Measurements from ENCODE around the gene TEX26.

The TEX26 gene

GRCh38 chr13:31012655-31013024 is 80.2 kb downstream of the TEX26 start:
- H3K36me3 ChIP-seq (ENCODE audit: control insufficient read depth, insufficient read depth, low read length), result no peaks in the 10 kb centered on the region
- no peak overlapping the region for H3K27ac ChIP-seq (ENCODE audit: low read depth, low read length)
- H3K4me1 ChIP-seq (ENCODE audit: control insufficient read depth, insufficient read depth, low read length), result peaks cover 26% of the 10 kb centered on the region
- no peak overlapping the region for H3K9ac ChIP-seq (ENCODE audit: low read depth, low read length)
- no peaks in the 10 kb centered on the region for H3K9me3 ChIP-seq (ENCODE audit: control insufficient read depth, insufficient read depth, low read length)
- no peak overlapping the region for H3K4me3 ChIP-seq (ENCODE audit: low read depth, low read length)
- H3K27me3 ChIP-seq (ENCODE audit: control insufficient read depth, insufficient read depth, low read length), result no peaks in the 10 kb centered on the region

GRCh38 chr13:31014456-31014855 is 82.0 kb downstream of the TEX26 start:
- no peaks in the 10 kb centered on the region for H3K9me3 ChIP-seq (ENCODE audit: control insufficient read depth, insufficient read depth, low read length)
- no peak overlapping the region for H3K9ac ChIP-seq (ENCODE audit: low read depth, low read length)
- no peaks in the 10 kb centered on the region for H3K27me3 ChIP-seq (ENCODE audit: control insufficient read depth, insufficient read depth, low read length)
- no peak overlapping the region for H3K27ac ChIP-seq (ENCODE audit: low read depth, low read length)
- no peaks in the 10 kb centered on the region for H3K36me3 ChIP-seq (ENCODE audit: control insufficient read depth, insufficient read depth, low read length)
- H3K4me1 ChIP-seq (ENCODE audit: control insufficient read depth, insufficient read depth, low read length), result peaks cover 26% of the 10 kb centered on the region
- no peak overlapping the region for H3K4me3 ChIP-seq (ENCODE audit: low read depth, low read length)

- Histone ChIP-seq H3K27ac (ENCODE audit: low read depth, low read length) (no peak overlapping the region), H3K4me3 (ENCODE audit: low read depth, low read length) (no peak overlapping the region), H3K4me1 (ENCODE audit: control insufficient read depth, insufficient read depth, low read length) (peaks cover 26% of the 10 kb centered on the region), H3K36me3 (ENCODE audit: control insufficient read depth, insufficient read depth, low read length) (no peaks in the 10 kb centered on the region), H3K9me3 (ENCODE audit: control insufficient read depth, insufficient read depth, low read length) (no peaks in the 10 kb centered on the region), H3K9ac (ENCODE audit: low read depth, low read length) (no peak overlapping the region), H3K27me3 (ENCODE audit: control insufficient read depth, insufficient read depth, low read length) (no peaks in the 10 kb centered on the region)
Observed at GRCh38 chr13:31015199-31015598, 82.7 kb downstream of the TEX26 start.

DNA sequence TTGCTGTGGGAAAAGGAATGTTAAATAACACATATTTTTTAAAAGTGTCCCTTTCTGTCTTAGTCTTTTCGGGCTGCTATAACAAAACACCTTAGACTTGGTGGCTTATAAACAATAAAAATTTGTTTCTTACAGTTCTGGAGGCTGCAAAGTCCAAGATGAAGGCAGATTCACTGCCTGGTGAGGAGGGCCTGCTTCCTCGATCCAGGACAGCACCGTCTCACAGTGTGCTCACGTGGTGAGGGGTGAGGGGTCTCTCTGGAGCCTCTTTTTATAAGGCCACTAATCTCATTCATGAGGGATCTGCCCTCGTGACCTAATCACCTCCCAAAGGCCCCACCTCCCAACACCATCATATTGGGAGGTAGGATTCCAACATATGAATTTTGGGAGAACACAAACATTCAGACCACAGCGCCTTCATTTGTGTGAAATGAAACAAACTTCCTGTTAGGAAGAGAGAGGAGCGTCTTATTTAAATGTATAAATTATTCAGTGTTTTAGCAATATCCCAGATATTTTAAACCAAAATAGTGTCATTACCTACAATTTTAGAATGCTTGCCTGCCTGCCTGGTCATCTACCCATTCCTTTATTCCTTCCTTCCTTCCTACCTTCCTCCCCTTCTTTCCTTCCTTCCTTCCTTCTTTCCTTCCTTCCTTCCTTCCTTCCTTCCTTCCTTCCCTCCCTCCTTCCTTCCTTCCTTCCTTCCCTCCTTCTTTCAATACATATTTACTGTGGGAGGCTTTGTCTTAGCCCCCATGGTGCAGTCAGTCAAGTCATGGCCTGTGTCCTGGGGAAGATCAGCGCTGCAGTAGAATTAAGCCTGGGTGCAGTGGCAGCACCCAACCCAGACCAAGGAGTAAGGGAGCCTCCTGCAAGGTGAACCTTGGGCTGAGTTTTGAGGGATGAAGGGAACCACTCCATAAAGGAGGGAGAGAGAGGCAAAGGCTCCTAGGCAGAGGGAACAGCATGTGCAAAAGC is 84.2 kb downstream of the TEX26 start:
- Histone ChIP-seq H3K9me3 (ENCODE audit: control insufficient read depth, insufficient read depth, low read length) (no peaks in the 10 kb centered on the region), H3K27ac (ENCODE audit: low read depth, low read length) (no peak overlapping the region), H3K36me3 (ENCODE audit: control insufficient read depth, insufficient read depth, low read length) (no peaks in the 10 kb centered on the region), H3K4me3 (ENCODE audit: low read depth, low read length) (no peak overlapping the region), H3K9ac (ENCODE audit: low read depth, low read length) (no peak overlapping the region), H3K27me3 (ENCODE audit: control insufficient read depth, insufficient read depth, low read length) (no peaks in the 10 kb centered on the region), H3K4me1 (ENCODE audit: control insufficient read depth, insufficient read depth, low read length) (peaks cover 13% of the 10 kb centered on the region)

GRCh38 chr13:31018511-31018910 is 86.1 kb downstream of the TEX26 start:
- Histone ChIP-seq H3K4me3 (ENCODE audit: low read depth, low read length) (no peak overlapping the region), H3K27me3 (ENCODE audit: control insufficient read depth, insufficient read depth, low read length) (no peaks in the 10 kb centered on the region), H3K9ac (ENCODE audit: low read depth, low read length) (no peak overlapping the region), H3K27ac (ENCODE audit: low read depth, low read length) (no peak overlapping the region), H3K9me3 (ENCODE audit: control insufficient read depth, insufficient read depth, low read length) (no peaks in the 10 kb centered on the region), H3K4me1 (ENCODE audit: control insufficient read depth, insufficient read depth, low read length) (no peaks in the 10 kb centered on the region), H3K36me3 (ENCODE audit: control insufficient read depth, insufficient read depth, low read length) (no peaks in the 10 kb centered on the region)

DNA sequence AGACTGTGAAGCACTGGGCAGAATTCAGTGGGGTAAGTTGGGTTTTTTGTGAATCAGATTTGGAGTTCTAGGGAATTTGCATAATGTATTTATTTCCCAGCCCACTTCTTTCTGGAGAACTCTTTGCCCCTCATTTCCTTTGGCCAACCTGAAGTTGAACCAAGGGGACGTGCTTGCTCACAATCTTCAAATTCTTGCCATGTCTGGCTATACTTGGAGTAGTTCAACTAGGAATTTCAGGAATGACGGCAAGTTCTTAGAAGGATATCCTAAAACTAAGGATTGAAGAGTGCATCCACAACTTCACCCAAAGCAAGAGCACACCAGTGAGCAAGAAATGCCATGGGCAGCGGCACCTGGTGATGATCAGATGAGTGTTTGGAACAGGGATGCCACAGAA is 88.5 kb downstream of the TEX26 start:
- Histone ChIP-seq H3K4me1 (ENCODE audit: control insufficient read depth, insufficient read depth, low read length) (no peaks in the 10 kb centered on the region), H3K36me3 (ENCODE audit: control insufficient read depth, insufficient read depth, low read length) (no peaks in the 10 kb centered on the region), H3K4me3 (ENCODE audit: low read depth, low read length) (no peak overlapping the region), H3K27me3 (ENCODE audit: control insufficient read depth, insufficient read depth, low read length) (no peaks in the 10 kb centered on the region), H3K9me3 (ENCODE audit: control insufficient read depth, insufficient read depth, low read length) (no peaks in the 10 kb centered on the region), H3K27ac (ENCODE audit: low read depth, low read length) (no peak overlapping the region), H3K9ac (ENCODE audit: low read depth, low read length) (no peak overlapping the region)

- H3K4me1 ChIP-seq (ENCODE audit: control insufficient read depth, insufficient read depth, low read length), result no peaks in the 10 kb centered on the region
- H3K9me3 ChIP-seq (ENCODE audit: control insufficient read depth, insufficient read depth, low read length), result no peaks in the 10 kb centered on the region
- no peaks in the 10 kb centered on the region for H3K36me3 ChIP-seq (ENCODE audit: control insufficient read depth, insufficient read depth, low read length)
- no peak overlapping the region for H3K27ac ChIP-seq (ENCODE audit: low read depth, low read length)
- no peak overlapping the region for H3K4me3 ChIP-seq (ENCODE audit: low read depth, low read length)
- no peak overlapping the region for H3K9ac ChIP-seq (ENCODE audit: low read depth, low read length)
- no peaks in the 10 kb centered on the region for H3K27me3 ChIP-seq (ENCODE audit: control insufficient read depth, insufficient read depth, low read length)
Observed at GRCh38 chr13:31022288-31022895, 89.9 kb downstream of the TEX26 start.

GRCh38 chr13:31022928-31023530 is 90.6 kb downstream of the TEX26 start:
- H3K27me3 ChIP-seq (ENCODE audit: control insufficient read depth, insufficient read depth, low read length), result no peaks in the 10 kb centered on the region
- no peak overlapping the region for H3K9ac ChIP-seq (ENCODE audit: low read depth, low read length)
- no peaks in the 10 kb centered on the region for H3K36me3 ChIP-seq (ENCODE audit: control insufficient read depth, insufficient read depth, low read length)
- no peaks in the 10 kb centered on the region for H3K9me3 ChIP-seq (ENCODE audit: control insufficient read depth, insufficient read depth, low read length)
- no peak overlapping the region for H3K27ac ChIP-seq (ENCODE audit: low read depth, low read length)
- H3K4me3 ChIP-seq (ENCODE audit: low read depth, low read length), result no peak overlapping the region
- H3K4me1 ChIP-seq (ENCODE audit: control insufficient read depth, insufficient read depth, low read length), result no peaks in the 10 kb centered on the region

Data from HUES48 (cell line).